GM10266 (cell line): ENCODE data around the gene FETUB.

ENCODE experiments used
- DNase-seq: peaks from one replicate; pipeline ENCODE4 v3.0.0; 2012; ENCODE audit errors: extremely low spot score
- TF ChIP-seq, protein P1 (sequence below): IDR thresholded peaks from 2 replicates; pipeline ENCODE4 v1.5.1; 2012; ENCODE audit warnings: mild to moderate bottlenecking, low read depth; ENCODE audit not compliant: control insufficient read depth, insufficient read depth; ENCODE audit errors: missing control alignments

FETUB gene

DNA sequence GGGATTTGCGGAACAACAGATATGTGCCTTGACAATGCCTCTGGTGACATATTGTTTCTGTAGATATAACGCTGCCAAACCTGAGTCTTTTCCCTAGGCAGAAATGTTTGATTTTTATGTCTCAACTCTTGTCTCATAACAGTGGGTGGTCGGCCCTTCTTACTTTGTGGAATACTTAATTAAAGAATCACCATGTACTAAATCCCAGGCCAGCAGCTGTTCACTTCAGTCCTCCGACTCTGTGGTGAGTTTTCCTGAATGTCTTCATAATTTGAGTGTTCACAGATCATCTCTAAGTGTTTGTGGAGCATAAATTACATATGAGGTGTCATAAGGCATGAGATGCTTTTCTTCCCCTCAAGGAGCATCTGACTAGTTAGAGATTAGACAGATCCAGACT, 5.9 kb downstream of the FETUB start:
- TF ChIP-seq, protein P1, sequence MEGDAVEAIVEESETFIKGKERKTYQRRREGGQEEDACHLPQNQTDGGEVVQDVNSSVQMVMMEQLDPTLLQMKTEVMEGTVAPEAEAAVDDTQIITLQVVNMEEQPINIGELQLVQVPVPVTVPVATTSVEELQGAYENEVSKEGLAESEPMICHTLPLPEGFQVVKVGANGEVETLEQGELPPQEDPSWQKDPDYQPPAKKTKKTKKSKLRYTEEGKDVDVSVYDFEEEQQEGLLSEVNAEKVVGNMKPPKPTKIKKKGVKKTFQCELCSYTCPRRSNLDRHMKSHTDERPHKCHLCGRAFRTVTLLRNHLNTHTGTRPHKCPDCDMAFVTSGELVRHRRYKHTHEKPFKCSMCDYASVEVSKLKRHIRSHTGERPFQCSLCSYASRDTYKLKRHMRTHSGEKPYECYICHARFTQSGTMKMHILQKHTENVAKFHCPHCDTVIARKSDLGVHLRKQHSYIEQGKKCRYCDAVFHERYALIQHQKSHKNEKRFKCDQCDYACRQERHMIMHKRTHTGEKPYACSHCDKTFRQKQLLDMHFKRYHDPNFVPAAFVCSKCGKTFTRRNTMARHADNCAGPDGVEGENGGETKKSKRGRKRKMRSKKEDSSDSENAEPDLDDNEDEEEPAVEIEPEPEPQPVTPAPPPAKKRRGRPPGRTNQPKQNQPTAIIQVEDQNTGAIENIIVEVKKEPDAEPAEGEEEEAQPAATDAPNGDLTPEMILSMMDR: no peak

GRCh38 chr3:186646841-186647240, 6.6 kb downstream of the FETUB start:
- TF ChIP-seq, protein P1: no peak
- no peak for DNase-seq

More for the DNA sequence above, 5.9 kb downstream of the FETUB start:
- no peak for DNase-seq

- no peak for DNase-seq
- TF ChIP-seq, protein P1: no peak
These were observed 8.7 kb downstream of the FETUB start for GRCh38 chr3:186648851-186649250.

DNA sequence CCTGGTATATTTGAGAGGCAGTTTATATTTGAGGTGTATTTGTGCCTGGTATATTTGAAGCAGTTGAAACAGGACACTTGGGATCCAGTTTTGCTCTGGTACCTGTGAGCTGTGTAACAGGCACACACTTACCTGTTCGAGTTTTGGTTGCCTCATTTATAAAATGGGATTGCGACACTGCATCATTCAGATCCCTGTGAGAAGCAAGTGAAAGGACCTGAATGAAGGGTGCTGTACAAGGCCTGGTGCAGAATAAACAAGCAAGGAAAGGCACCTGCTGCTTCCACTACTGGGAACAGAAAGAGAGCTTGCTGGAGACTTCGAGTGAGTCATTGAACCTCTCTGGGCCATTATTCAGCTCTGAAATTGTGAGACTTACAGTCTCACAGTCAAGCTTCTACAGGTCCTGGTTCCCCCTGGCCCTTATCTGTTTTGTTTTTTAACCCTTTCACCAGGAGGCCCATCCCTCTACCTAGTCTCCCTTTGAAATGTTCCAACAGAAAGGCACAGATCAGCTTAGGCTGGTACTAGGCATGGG, 11.5 kb downstream of the FETUB start:
- TF ChIP-seq, protein P1: no peak
- DNase-seq: no peak

- TF ChIP-seq, protein P1: no peak
- peak; percentile 76 for DNase-seq
These were observed 13.0 kb downstream of the FETUB start for GRCh38 chr3:186653080-186653707.

- TF ChIP-seq, protein P1: no peak
- no peak for DNase-seq
These were observed 13.8 kb downstream of the FETUB start for GRCh38 chr3:186653984-186654383.

- no peak for DNase-seq
These were observed 23.3 kb downstream of the FETUB start for GRCh38 chr3:186663361-186664118.

More at GRCh38 chr3:186663361-186664118, 23.3 kb downstream of the FETUB start:
- TF ChIP-seq, protein P1: no peak
